OCI-M2 (cell line): ENCODE measurements around the gene TMEM234.
"Not testable (repeated sequence)": the region's sequence is repeated elsewhere in the genome, so short reads cannot be mapped to it uniquely, and the experiment has no call there.

Experiments used
- DNase-seq: peaks from one replicate; lab custom pipeline; 2025; ENCODE audit not compliant: unreplicated experiment; lab: John Stamatoyannopoulos, UW

TMEM234 gene

GRCh38 chr1:32221980-32222755 lies at the start of gene TMEM234, which contains the start of gene EIF3I:
Gene TMEM234 (minus strand): TSS chr1:32222353. CDS start chr1:32222322, 31 bp downstream.
Gene EIF3I (plus strand): TSS chr1:32222407. CDS start chr1:32222442, 35 bp downstream.
- DNase-seq = peak; percentile 53

DNA sequence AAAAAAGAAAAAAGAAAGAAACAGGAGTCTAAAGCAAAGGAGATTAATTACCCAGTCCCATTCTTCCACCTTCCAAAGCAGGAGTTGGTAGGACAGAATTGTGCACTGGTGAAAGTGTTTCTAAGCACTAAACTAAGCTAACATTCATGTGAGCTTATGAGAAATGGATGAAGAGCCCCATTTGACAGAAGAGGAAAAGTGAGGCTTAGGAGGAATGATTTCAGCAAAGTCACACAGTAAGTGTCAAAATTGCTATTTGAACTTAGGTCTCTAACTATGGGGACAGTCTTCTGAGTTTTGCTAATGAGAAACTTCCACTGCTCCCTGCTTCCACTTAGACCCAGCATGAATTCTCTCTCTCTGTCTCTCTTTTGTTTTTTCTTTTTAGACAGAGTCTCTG lies 47.6 kb upstream of the TMEM234 start:
- no peak for DNase-seq

DNA sequence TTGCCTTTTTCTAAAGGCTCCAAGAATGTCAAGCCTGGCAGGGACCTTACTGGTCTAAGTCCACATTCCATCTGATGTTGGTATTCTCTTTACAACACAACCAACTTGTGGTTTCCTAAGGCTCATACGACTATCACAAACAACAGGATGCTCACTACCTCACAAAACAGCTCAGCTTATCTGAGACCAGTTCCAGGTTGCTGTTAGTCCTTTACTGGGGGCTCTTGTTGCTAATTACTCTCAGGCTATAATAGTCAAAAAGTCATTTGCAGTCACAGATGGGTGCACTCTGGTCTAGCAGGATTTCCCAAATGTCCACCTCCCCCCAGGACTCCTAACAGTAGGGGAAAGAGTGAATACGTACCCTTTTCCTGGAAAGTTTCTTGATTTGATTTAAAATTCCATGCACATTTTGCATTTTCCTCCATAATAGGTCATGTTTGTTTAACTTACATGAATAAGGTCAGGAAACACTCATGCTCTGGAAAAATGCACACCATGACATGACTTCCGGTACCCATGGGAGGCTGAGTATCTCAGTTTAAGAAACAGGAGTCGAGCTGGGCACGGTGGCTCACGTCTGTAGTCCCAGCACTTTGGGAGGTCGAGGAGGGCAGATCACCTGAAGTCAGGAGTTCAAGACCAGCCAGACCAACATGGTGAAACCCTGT lies 44.9 kb upstream of the TMEM234 start:
- no peak for DNase-seq

DNA sequence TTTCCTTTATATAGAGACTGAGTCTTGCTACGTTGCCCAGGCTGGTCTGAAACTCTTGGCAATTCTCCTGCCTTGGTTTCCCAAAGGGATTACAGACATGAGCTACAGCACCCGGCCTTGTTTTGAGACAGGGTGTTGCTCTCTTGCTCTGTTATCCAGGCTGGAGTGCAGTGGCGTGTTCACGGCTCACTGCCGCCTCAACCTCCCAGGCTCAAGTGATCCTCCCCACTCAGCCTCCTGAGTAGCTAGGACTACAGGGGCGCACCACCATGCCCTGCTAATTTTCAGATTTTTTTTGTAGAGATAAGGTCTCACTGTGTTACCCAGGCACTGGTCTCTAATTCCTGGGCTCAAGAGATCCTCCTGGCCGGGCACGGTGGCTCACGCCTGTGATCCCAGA lies 43.7 kb upstream of the TMEM234 start:
- DNase-seq = no peak

GRCh38 chr1:32263744-32264143 lies 41.6 kb upstream of the TMEM234 start:
- DNase-seq = no peak

- not testable (repeated sequence) for DNase-seq
Measured at GRCh38 chr1:32263236-32263593, 41.1 kb upstream of the TMEM234 start.

- no peak for DNase-seq
Measured at GRCh38 chr1:32257227-32257508, 35.0 kb upstream of the TMEM234 start.

DNA sequence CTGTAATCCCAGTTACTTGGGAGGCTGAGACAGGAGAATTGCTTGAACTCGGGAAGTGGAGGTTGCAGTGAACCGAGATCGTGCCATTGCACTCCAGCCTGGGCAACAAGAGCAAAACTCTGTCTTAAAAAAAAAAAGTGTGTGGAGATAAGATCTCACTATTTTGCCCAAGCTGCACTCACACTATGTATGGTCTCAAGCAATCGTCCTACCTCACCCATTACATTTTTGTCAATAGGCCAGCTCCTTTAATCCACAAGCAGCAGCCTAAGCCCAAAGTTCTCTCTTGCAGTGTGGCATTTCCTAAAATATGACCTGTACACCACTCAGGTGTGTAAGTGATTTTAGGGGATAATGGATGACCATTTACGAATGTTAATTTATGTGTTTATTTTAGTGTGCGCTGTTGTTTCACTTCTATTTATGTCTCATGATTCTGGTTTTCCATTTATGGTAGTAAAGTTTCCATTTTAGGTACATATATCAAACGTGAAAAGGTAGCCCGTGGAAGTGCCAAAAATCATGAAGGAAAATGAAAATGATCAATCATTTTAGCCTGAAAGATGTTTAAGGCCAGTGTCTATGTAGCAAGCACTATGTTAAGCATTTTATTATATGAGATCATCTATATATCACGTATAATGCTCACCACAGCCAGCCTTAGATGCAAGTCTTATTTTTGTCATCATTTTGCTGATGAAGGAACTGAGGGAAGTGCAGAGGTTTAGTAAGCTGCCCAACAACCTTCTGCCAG lies 34.5 kb upstream of the TMEM234 start:
- DNase-seq = no peak

- no peak for DNase-seq
Measured at GRCh38 chr1:32255072-32256071, 33.2 kb upstream of the TMEM234 start.

DNA sequence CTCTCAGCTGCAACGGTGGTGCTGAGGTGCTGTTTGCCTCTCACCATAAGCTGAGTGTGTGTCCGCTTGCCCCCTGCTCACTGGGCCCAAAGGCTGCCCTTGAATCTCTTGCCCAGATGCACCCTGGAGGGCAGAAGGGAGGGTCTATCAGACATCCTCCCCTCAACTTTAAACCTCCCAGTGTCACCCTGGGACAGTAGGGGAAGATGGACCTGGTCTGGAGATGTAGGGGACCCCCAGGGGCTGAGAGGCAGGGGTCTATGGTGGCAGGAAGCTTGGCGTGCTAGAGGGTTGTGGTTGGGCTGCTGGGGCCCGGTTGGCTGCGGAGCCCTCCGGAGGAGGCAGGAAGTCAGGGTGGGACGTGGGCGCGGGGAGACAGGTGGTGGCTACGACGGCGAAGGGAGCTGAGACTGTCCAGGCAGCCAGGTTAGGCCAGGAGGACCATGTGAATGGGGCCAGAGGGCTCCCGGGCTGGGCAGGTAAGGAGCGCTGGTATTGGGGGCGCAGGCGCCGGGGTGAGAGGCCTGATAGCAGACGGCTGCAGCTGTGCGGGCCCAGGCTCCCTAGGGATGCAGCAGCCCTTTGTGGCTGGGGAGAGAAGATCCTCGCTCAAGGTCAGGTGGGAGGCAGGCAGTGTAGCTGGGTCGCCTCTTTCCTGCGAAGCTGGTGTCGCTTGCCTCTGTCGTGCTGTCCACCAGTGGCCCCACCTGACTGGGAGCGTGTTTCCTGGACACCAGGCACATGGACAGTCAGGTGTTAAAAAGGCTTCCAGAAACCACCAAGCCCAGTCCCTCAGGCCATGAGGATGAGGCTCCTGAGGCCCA lies 29.0 kb upstream of the TMEM234 start, which contains the start of gene LCK:
TSS of gene LCK (plus strand) at position 373 of the 824 bp plus-strand sequence. CDS start 23,065 bp downstream, outside the sequence.
- no peak for DNase-seq

- DNase-seq = no peak
Measured at GRCh38 chr1:32249831-32250525, 27.8 kb upstream of the TMEM234 start.

DNA sequence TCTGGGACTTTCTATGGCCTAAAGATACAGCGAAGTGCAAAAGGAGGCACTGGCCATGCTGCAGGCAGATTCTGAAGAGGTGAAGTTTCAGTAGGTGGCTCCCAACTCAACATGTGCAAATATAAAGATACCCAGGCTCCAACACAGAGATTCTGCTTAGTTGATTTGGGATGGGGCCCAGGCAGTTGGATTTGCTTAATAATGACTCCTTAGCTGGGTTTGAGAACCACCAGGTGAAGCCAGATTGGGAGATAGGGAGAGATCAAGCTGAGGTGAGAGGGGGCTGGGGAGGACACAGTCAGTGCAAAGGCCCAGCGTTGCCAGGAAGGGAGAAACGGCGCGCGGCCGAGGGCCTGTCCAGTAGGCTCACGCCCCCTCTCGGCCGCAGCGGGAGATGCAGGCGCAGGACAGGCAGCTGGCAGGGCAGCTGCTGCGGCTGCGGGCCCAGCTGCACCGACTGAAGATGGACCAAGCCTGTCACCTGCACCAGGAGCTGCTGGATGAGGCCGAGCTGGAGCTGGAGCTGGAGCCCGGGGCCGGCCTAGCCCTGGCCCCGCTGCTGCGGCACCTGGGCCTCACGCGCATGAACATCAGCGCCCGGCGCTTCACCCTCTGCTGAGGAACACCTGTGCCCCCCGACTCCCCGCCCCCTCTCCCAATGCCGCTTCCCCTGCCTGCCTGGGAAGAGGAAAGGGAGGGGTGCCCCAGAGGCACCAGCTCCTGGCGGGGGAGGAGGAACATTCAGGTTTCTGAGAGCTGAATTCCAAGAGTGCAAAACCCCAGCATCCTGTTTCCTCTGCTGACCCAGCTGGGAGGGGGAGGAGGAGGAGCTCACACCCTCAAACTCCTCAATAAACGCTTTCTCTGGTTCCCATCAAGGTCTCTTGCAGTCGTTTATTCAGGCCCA lies 26.1 kb upstream of the TMEM234 start:
- DNase-seq = no peak

DNA sequence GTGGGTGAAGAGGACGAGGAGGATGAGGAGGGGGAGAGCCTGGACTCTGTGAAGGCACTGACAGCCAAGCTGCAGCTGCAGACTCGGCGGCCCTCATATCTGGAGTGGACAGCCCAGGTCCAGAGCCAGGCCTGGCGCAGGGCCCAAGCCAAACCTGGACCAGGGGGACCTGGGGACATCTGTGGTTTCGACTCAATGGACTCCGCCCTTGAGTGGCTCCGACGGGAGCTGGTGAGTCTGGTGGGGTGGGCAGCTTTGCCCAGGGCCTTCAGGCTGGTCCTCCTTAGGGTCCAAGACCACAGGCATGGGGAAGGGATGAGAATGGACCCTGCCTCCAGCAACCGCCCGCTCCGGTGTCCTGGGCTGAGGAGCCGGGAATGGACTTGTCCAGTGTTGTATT lies 25.3 kb upstream of the TMEM234 start:
- DNase-seq = no peak

DNA sequence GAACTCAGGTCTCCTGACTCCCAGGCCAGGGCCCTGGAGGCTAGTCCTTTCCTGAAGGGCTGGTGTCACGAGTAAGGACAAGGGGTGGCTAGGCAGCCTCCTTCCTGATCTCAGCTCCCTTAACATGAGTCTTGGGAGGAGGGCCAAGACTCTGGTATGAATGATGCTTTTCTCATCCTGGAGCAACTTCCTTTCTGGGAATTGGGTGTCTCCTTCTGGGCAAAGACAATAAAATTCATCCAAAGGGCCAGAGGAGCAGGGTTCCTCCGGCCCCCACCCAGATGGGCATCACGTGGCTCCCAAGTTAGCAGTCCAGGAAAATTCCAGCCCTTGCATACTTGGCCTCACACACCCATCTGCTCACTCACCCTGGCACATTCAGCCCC lies 24.7 kb upstream of the TMEM234 start, which contains the start of gene FAM167B:
TSS of gene FAM167B (plus strand) at position 335 of the 386 bp plus-strand sequence. CDS start 200 bp downstream, outside the sequence.
- no peak for DNase-seq

DNA sequence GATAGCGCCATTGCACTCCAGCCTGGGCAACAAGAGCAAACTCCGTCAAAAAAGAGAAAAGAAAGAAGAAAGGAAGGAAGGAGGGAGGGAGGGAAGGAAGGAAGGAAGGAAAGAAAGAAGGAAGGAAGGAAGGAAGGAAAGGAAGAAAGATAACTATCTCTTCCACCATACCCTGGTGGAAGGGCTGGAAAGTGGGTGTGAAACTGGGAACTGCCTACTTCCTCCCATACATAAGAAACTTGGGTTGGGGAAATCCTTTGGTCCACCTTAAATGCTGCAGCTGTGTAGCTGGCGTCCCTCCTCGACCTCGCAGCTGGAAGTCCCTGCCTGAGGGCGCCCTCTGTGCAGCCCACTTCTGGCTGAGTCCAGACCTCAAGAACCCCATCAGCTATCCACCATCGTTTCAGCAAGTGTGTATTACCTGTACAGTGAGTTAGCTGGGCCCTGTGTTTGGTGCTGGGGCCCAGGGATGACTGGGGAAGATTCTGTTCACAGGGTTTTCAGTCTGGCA lies 20.2 kb upstream of the TMEM234 start:
- DNase-seq = no peak

DNA sequence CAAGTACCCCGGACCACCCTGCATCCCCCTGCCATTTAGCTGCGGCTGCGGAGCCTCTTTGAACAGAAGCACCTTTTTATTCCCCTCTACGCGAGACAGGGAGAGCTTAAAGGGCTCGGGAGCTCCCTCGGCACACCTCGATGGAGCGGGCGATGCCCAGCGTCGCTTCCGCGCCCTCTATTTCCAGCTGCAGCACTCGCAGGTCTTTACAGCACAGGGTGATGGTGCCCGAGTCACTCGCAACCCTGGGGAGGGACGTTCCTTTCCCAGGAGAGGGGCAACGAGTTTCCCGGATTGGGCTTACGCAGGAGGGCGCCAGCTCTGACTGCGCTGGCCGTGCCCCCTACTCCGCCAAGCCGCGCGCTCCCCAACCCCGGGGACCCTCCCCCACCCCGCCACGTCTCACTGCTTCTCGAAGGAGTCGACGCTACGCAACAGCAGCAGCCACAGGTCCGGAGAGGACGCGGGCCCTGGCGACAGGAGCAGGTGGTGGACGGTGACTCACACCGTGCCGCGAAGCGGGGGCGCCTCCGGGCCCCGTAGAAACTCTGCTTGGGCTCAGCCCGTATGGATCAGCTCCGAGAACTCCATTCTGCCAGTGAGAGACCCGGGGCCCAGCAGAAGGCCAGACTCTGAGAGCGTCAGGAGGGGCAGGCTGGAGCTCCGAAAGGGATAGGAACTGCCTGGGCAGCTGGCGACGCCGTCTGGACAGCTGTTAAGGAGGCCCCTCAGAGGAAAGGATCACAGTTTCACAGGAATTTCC lies 19.0 kb upstream of the TMEM234 start:
- DNase-seq = no peak
